Measurements from ENCODE around the gene GALNT1. TPM values are rescaled to one million over a fixed set of nuclear protein-coding genes. Genes with fewer than 3 reads are reported as not detected.

Gene GALNT1
- total RNA-seq, 1 experiment from 2014 or later = 25.6 TPM

- Histone ChIP-seq H3K4me3 (ENCODE audit: low read depth, low read length, poor library complexity, severe bottlenecking) (no peak overlapping the region), H3K27me3 (replicated peaks; ENCODE audit: insufficient read depth, low read depth, low read length, poor library complexity) (no peaks in the 10 kb centered on the region), H3K9me3 (ENCODE audit: low read depth, low read length, poor library complexity, severe bottlenecking) (no peaks in the 10 kb centered on the region), H3K4me1 (ENCODE audit: insufficient read depth, low read length, poor library complexity, severe bottlenecking) (no peaks in the 10 kb centered on the region), H3K36me3 (ENCODE audit: insufficient read depth, low read length, poor library complexity, severe bottlenecking) (no peaks in the 10 kb centered on the region), H3K27ac (ENCODE audit: low read depth, low read length, poor library complexity, severe bottlenecking) (no peak overlapping the region)
- intact Hi-C loops (cut with micrococcal nuclease; ENCODE audit: unreplicated experiment) = no loop called here
- no peak for DNase-seq (ENCODE audit: low spot score)
- ChIA-PET POLR2A (ENCODE audit: low non-redundant PET) (no interaction called here), CTCF (no interaction called here)
- TF ChIP-seq EZH2 (IDR thresholded peaks at IDR 0.05; ENCODE audit: borderline replicate concordance, low read depth, low read length, poor library complexity, severe bottlenecking) (no peak), CTCF (conservative IDR thresholded peaks at IDR 0.05; ENCODE audit: low read depth, low read length) (no peak)
- no TSS peak for BruUV-seq (replicated peaks)
These were observed 151.9 kb downstream of the GALNT1 start for GRCh38 chr18:35733408-35733807.

- intact Hi-C loops (cut with micrococcal nuclease; ENCODE audit: unreplicated experiment) = no loop called here
- Histone ChIP-seq H3K9me3 (ENCODE audit: low read depth, low read length, poor library complexity, severe bottlenecking) (no peaks in the 10 kb centered on the region), H3K4me3 (ENCODE audit: low read depth, low read length, poor library complexity, severe bottlenecking) (no peak overlapping the region)
These were observed 155.2 kb downstream of the GALNT1 start for GRCh38 chr18:35736696-35737095.

GRCh38 chr18:35739778-35740177, 158.2 kb downstream of the GALNT1 start:
- BruUV-seq (replicated peaks) = no TSS peak
- no peak for DNase-seq (ENCODE audit: low spot score)
- no peak for TF ChIP-seq EZH2 (IDR thresholded peaks at IDR 0.05; ENCODE audit: borderline replicate concordance, low read depth, low read length, poor library complexity, severe bottlenecking)
- TF ChIP-seq CTCF (conservative IDR thresholded peaks at IDR 0.05; ENCODE audit: low read depth, low read length) = no peak
- Histone ChIP-seq H3K9me3 (ENCODE audit: low read depth, low read length, poor library complexity, severe bottlenecking) (no peaks in the 10 kb centered on the region), H3K27me3 (replicated peaks; ENCODE audit: insufficient read depth, low read depth, low read length, poor library complexity) (no peaks in the 10 kb centered on the region), H3K4me3 (ENCODE audit: low read depth, low read length, poor library complexity, severe bottlenecking) (no peak overlapping the region), H3K36me3 (ENCODE audit: insufficient read depth, low read length, poor library complexity, severe bottlenecking) (no peaks in the 10 kb centered on the region), H3K4me1 (ENCODE audit: insufficient read depth, low read length, poor library complexity, severe bottlenecking) (no peaks in the 10 kb centered on the region), H3K27ac (ENCODE audit: low read depth, low read length, poor library complexity, severe bottlenecking) (no peak overlapping the region)
- POLR2A ChIA-PET (ENCODE audit: low non-redundant PET) = no interaction called here
- intact Hi-C loops (cut with micrococcal nuclease; ENCODE audit: unreplicated experiment) = no loop called here
- CTCF ChIA-PET = interaction anchor here (0.6 kb wide), 1 partner anchor 370 kb away, joined by 3 read pairs; no protein-coding TSS in a partner anchor

More at GRCh38 chr18:35736696-35737095, 155.2 kb downstream of the GALNT1 start:
- no peak for DNase-seq (ENCODE audit: low spot score)
- Histone ChIP-seq H3K27ac (ENCODE audit: low read depth, low read length, poor library complexity, severe bottlenecking) (no peak overlapping the region), H3K36me3 (ENCODE audit: insufficient read depth, low read length, poor library complexity, severe bottlenecking) (no peaks in the 10 kb centered on the region), H3K4me1 (ENCODE audit: insufficient read depth, low read length, poor library complexity, severe bottlenecking) (no peaks in the 10 kb centered on the region), H3K27me3 (replicated peaks; ENCODE audit: insufficient read depth, low read depth, low read length, poor library complexity) (no peaks in the 10 kb centered on the region)
- POLR2A ChIA-PET (ENCODE audit: low non-redundant PET) = no interaction called here
- CTCF ChIA-PET = no interaction called here
- BruUV-seq (replicated peaks) = no TSS peak
- TF ChIP-seq EZH2 (IDR thresholded peaks at IDR 0.05; ENCODE audit: borderline replicate concordance, low read depth, low read length, poor library complexity, severe bottlenecking) (no peak), CTCF (conservative IDR thresholded peaks at IDR 0.05; ENCODE audit: low read depth, low read length) (no peak)
